Thyroid gland (tissue), 4 donors: Measurements from ENCODE around the gene CAMTA1. TPM values are rescaled to one million over a fixed set of nuclear protein-coding genes. Genes with fewer than 3 reads are reported as not detected.
A peak's percentile ranks its signal among the peaks of the same experiment; 100 is the strongest.

ENCODE experiments used
- DNase-seq, 2 donors: peaks; one replicate each; pipeline ENCODE4 v3.0.0-alpha.2; 2019
- H3K27ac ChIP-seq, 3 donors: fragments of 200-600 bp; sonication (generic); 1 replicate in 2 of 3; 2 replicates in 1 of 3; pipeline ENCODE4 v1.5.1; 2016 to 2019; ENCODE audit warnings: mild to moderate bottlenecking in 1 of 3, moderate library complexity in 1 of 3
- H3K27me3 ChIP-seq: fragments of 200-600 bp; sonication (generic); one replicate; pipeline ENCODE4 v1.5.1; 2019
- H3K36me3 ChIP-seq, 2 donors: fragments of 200-600 bp; sonication (generic); one replicate each; pipeline ENCODE4 v1.5.1; 2016 to 2019
- H3K4me1 ChIP-seq, 2 donors: fragments of 200-600 bp; sonication (generic); one replicate each; pipeline ENCODE4 v1.5.1; 2017 to 2019
- H3K4me3 ChIP-seq, 3 donors: fragments of 200-600 bp; sonication (generic); replicated peaks in 1 of 3; 1 replicate in 2 of 3; 2 replicates in 1 of 3; pipeline ENCODE4 v1.5.1; 2016; ENCODE audit warnings: mild to moderate bottlenecking in 1 of 3
- H3K9me3 ChIP-seq: fragments of 200-600 bp; sonication (generic); one replicate; pipeline ENCODE4 v1.5.1; 2017
- POLR2A ChIP-seq, 2 donors: fragments of 450-650 bp; IDR thresholded peaks; one replicate each; pipeline ENCODE4 v1.6.1; 2017; ENCODE audit warnings: antibody characterized with exemption in 2 of 2, mild to moderate bottlenecking in 2 of 2, moderate library complexity in 1 of 2
- WGBS, 2 donors: methylation state at CpG; one replicate each; pipeline ENCODE4 v1.1.5; 2017; 5-methylcytosine and 5-hydroxymethylcytosine counted together
- intact Hi-C: fragments of 100-400 bp; cut with DNase I; formaldehyde crosslinking; loops from one replicate; pipeline ENCODE4 v1.15.1; 2023
- total RNA-seq, 4 donors: library from RNA; depleted of rRNA; stranded (reverse); fragments of >200 nt; gene quantifications; one replicate each; pipeline ENCODE4 v1.2.3, GENCODE V29; 2016
- TF ChIP-seq, protein P1 (sequence below), 6 experiments: fragments of 200-600 bp in 3 of 6; fragments of 450-650 bp in 3 of 6; sonication (generic) in 3 of 6; IDR thresholded peaks; one replicate each; pipeline ENCODE4 v1.5.1; 2016 to 2019; ENCODE audit warnings: antibody characterized with exemption in 6 of 6, mild to moderate bottlenecking in 2 of 6, inconsistent platforms in 1 of 6, moderate library complexity in 1 of 6

The CAMTA1 gene
- total RNA-seq, 4 donors from 2014 or later, result 63.9 to 124 (median 101) TPM

DNA sequence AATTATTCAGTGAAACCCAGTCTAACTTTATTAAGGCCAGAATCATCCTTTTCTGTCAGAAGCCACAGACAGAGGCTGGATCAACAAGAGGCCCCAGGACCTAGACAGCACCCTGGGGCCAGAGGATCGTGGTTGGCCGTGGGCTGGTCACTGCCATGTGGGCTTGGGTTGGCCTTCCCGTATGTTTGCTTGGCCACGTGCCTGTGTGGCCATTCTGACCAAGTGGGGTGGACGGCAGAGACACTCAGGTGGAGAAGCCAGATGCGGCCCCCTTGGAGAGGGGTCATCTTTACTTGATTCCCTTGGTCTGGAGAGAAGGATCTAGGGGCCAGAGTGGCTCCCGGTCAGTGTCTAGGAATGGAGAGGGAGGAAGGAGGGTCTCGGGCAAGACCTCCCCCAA, 327.9 kb downstream of the CAMTA1 start:
- Histone ChIP-seq H3K27ac (no peak overlapping the region), H3K4me1 (no peaks in the 10 kb centered on the region), H3K27me3 (no peaks in the 10 kb centered on the region), H3K36me3 (no peaks in the 10 kb centered on the region), H3K4me3 (no peak overlapping the region), H3K9me3 (no peaks in the 10 kb centered on the region)
- intact Hi-C loops, result no loop called here
- no peak for TF ChIP-seq POLR2A (IDR thresholded peaks at IDR 0.05)
- TF ChIP-seq, protein P1, sequence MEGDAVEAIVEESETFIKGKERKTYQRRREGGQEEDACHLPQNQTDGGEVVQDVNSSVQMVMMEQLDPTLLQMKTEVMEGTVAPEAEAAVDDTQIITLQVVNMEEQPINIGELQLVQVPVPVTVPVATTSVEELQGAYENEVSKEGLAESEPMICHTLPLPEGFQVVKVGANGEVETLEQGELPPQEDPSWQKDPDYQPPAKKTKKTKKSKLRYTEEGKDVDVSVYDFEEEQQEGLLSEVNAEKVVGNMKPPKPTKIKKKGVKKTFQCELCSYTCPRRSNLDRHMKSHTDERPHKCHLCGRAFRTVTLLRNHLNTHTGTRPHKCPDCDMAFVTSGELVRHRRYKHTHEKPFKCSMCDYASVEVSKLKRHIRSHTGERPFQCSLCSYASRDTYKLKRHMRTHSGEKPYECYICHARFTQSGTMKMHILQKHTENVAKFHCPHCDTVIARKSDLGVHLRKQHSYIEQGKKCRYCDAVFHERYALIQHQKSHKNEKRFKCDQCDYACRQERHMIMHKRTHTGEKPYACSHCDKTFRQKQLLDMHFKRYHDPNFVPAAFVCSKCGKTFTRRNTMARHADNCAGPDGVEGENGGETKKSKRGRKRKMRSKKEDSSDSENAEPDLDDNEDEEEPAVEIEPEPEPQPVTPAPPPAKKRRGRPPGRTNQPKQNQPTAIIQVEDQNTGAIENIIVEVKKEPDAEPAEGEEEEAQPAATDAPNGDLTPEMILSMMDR (IDR thresholded peaks at IDR 0.05), result no peak
- DNase-seq, result no peak
- WGBS, 2 donors, result 84 to 94% methylated on average over 7 to 8 of the region's 8 CpGs

DNA sequence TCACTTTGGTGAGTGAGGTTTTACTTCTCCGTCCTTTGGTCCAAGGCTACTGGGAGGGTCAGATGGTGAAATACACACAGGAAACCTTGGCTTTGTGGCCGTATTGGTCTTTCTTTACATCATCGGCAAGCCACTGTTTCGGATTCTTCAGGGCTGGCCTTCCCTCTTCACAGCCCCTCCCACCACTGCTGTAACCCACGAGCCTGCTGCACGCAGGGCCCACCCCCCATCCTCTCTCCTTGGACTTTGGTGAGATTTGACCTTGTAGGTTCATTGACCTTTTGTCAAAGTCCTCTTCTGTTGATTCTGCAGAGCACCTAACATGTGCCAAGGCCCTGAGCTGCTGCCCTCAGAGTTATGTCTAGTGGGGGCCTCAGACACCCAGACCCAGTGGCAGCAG, 328.6 kb downstream of the CAMTA1 start:
- no peak for DNase-seq
- TF ChIP-seq, protein P1 (IDR thresholded peaks at IDR 0.05), result no peak
- no peak for TF ChIP-seq POLR2A (IDR thresholded peaks at IDR 0.05)
- Histone ChIP-seq H3K9me3 (no peaks in the 10 kb centered on the region), H3K36me3 (no peaks in the 10 kb centered on the region), H3K27me3 (no peaks in the 10 kb centered on the region), H3K4me3 (no peak overlapping the region), H3K4me1 (no peaks in the 10 kb centered on the region), H3K27ac (no peak overlapping the region)
- 80 to 84% methylated on average over 6 of the region's 6 CpGs for WGBS, 2 donors
- intact Hi-C loops, result no loop called here

DNA sequence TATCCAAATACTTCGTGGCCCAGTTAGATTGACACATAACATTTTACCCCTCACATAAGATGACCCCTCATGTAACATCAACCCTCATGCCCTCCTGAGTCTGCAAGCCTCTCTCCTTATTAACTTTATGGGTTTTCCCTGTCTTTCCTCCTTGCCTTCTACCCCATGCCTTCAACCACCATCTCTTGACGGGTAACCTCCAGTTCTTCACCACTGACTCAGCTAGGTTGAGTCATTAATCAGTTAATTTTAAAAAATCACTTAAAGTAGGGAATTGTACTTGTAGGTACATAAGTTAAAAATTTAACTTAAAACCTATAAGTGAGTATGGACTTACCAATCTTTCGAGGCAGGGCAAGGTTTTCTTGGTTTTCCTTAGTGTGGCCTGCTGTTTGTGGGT, 330.7 kb downstream of the CAMTA1 start:
- Histone ChIP-seq H3K27ac (no peak overlapping the region), H3K4me3 (no peak overlapping the region), H3K27me3 (no peaks in the 10 kb centered on the region), H3K36me3 (no peaks in the 10 kb centered on the region), H3K9me3 (no peaks in the 10 kb centered on the region), H3K4me1 (no peaks in the 10 kb centered on the region)
- TF ChIP-seq, protein P1 (IDR thresholded peaks at IDR 0.05), result no peak
- no peak for TF ChIP-seq POLR2A (IDR thresholded peaks at IDR 0.05)
- 90 to 95% methylated on average over 3 of the region's 3 CpGs for WGBS, 2 donors
- intact Hi-C loops, result no loop called here
- no peak for DNase-seq

DNA sequence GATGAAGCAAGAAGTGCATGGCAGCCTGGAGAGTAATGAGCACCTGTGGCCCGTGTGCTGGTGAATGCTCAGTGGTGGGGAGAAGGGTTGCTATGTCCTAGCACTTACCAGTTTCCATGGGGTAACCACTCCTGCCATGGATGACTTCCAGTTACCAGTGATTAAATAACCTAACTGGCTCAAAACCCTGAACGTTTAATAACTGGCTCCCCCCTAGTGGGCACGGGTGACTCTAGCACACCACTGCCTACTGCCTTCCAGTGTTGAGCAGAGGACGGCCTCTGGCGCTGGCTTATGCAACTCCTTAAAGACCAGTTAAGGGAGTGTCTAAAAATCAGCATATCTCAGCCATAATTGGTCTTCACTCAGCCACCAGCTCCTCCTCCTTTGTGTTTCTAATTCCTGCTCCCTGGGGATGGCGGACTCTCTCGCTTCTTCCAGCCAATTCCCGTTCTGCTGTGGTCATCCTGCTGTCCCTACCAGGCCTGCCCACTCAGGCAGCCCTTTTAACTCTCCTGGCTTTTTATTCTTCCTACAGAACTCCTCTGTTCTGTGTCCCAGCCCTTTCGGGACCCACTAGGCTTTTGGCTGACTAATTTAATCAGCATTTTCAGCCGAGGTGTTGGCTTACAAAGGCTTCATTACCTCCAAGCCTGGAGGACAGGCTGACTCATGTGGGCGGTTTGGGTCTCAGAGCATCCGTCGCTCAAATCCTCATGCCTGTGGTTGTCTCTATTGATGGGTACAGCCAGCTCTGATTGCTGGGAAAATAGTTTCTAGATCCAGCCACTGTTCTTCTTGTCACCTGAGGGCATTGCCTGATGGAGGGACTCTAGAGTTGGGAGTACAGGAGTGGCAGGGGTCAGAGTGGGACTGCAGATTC, 332.4 kb downstream of the CAMTA1 start:
- no peaks in the 10 kb centered on the region for H3K27me3 ChIP-seq
- no peak overlapping the region for H3K27ac ChIP-seq
- TF ChIP-seq, protein P1 (IDR thresholded peaks at IDR 0.05), result no peak
- TF ChIP-seq POLR2A (IDR thresholded peaks at IDR 0.05), result no peak
- no peaks in the 10 kb centered on the region for H3K9me3 ChIP-seq
- H3K4me3 ChIP-seq, result no peak overlapping the region
- peak; percentile 12 to 45 for DNase-seq
- WGBS, 2 donors, result 36 to 39% methylated on average over 12 to 13 of the region's 13 CpGs
- intact Hi-C loops, result no loop called here
- no peaks in the 10 kb centered on the region for H3K36me3 ChIP-seq
- peaks cover 9% of the 10 kb centered on the region in 2 donors for H3K4me1 ChIP-seq

DNA sequence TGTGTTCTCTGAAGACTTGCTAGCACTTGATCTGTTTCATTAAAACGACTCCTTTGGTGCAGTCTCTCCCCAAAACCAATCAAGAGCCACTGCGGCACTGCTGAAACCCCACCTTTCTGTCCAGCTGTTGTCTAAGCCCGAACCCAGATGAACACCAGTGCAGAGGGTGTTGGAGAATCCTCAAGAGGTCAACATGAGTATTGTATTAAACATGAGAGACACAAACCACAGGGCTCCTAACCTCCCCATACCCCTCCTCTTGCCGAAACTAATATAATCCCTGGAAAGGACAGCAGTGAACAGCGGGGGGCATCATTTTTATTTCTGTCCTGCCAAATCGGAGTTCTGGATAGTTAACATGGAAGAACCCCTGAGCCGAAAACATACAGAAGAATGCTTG, 333.9 kb downstream of the CAMTA1 start:
- Histone ChIP-seq H3K27me3 (no peaks in the 10 kb centered on the region), H3K9me3 (no peaks in the 10 kb centered on the region), H3K27ac (no peak overlapping the region), H3K36me3 (no peaks in the 10 kb centered on the region), H3K4me3 (no peak overlapping the region), H3K4me1 (peaks cover 9% of the 10 kb centered on the region in 2 donors)
- TF ChIP-seq, protein P1 (IDR thresholded peaks at IDR 0.05), result no peak
- no peak for TF ChIP-seq POLR2A (IDR thresholded peaks at IDR 0.05)
- intact Hi-C loops, result no loop called here
- no peak for DNase-seq
- 69 to 81% methylated on average over 7 of the region's 7 CpGs for WGBS, 2 donors
